ENCODE results near the gene IL3RA.

IL3RA gene

GRCh38 chrX:1385253-1386223 is 49.0 kb downstream of the IL3RA start:
- no peak for DNase-seq

GRCh38 chrX:1386338-1387127 is 49.9 kb downstream of the IL3RA start:
- no peak for DNase-seq

- no peak for DNase-seq
These were observed 50.7 kb downstream of the IL3RA start for GRCh38 chrX:1387141-1387776.

- DNase-seq, result no peak
These were observed 52.1 kb downstream of the IL3RA start for GRCh38 chrX:1388651-1389050.

GRCh38 chrX:1389181-1389992 is 52.8 kb downstream of the IL3RA start:
- no peak for DNase-seq

GRCh38 chrX:1389993-1390285 is 53.4 kb downstream of the IL3RA start:
- DNase-seq, result no peak

- DNase-seq, result no peak
These were observed 54.2 kb downstream of the IL3RA start for GRCh38 chrX:1390621-1391369.

GRCh38 chrX:1391370-1391706 is 54.8 kb downstream of the IL3RA start:
- DNase-seq, result no peak

- DNase-seq, result no peak
These were observed 55.3 kb downstream of the IL3RA start, which contains the start of gene SLC25A6 for GRCh38 chrX:1391707-1392375. TSS of gene SLC25A6 (minus strand) at chrX:1392113. CDS start at chrX:1392009, 104 bp downstream.

GRCh38 chrX:1392376-1393068 is 55.9 kb downstream of the IL3RA start:
- DNase-seq, result no peak

- no peak for DNase-seq
These were observed 57.5 kb downstream of the IL3RA start for GRCh38 chrX:1393871-1394615.

GRCh38 chrX:1394731-1395501 is 58.3 kb downstream of the IL3RA start:
- no peak for DNase-seq

GRCh38 chrX:1395646-1396216 is 59.1 kb downstream of the IL3RA start:
- DNase-seq, result no peak

- DNase-seq, result no peak
These were observed 60.4 kb downstream of the IL3RA start for GRCh38 chrX:1397001-1397400.

- DNase-seq, result no peak
These were observed 61.1 kb downstream of the IL3RA start for GRCh38 chrX:1397441-1398270.

GRCh38 chrX:1398431-1399340 is 62.1 kb downstream of the IL3RA start:
- DNase-seq, result no peak

- no peak for DNase-seq
These were observed 63.5 kb downstream of the IL3RA start for GRCh38 chrX:1400049-1400448.
